Measurements from ENCODE around the gene RAMP2.

RAMP2 gene

GRCh38 chr17:42748202-42748907 lies 12.7 kb upstream of the RAMP2 start:
- no peak for TF ChIP-seq CTCF (IDR thresholded peaks at IDR 0.05; ENCODE audit: poor library complexity, severe bottlenecking)
- Histone ChIP-seq H3K27ac (ENCODE audit: poor library complexity, severe bottlenecking) (no peak overlapping the region), H3K4me1 (ENCODE audit: insufficient read depth, poor library complexity, severe bottlenecking) (peaks cover 4% of the 10 kb centered on the region), H3K9me3 (ENCODE audit: severe bottlenecking) (no peaks in the 10 kb centered on the region), H3K4me3 (ENCODE audit: severe bottlenecking) (no peak overlapping the region), H3K27me3 (ENCODE audit: insufficient read depth, poor library complexity, severe bottlenecking) (no peaks in the 10 kb centered on the region), H3K36me3 (ENCODE audit: low read depth) (no peaks in the 10 kb centered on the region)
- no peak for ATAC-seq (ENCODE audit: low read depth)
- DNase-seq (ENCODE audit: low spot score): no peak

GRCh38 chr17:42748908-42749798 lies 11.9 kb upstream of the RAMP2 start:
- H3K4me3 ChIP-seq (ENCODE audit: severe bottlenecking): no peak overlapping the region
- no peaks in the 10 kb centered on the region for H3K9me3 ChIP-seq (ENCODE audit: severe bottlenecking)
- no peak overlapping the region for H3K27ac ChIP-seq (ENCODE audit: poor library complexity, severe bottlenecking)
- TF ChIP-seq CTCF (IDR thresholded peaks at IDR 0.05; ENCODE audit: poor library complexity, severe bottlenecking): no peak
- no peak for ATAC-seq (ENCODE audit: low read depth)
- H3K4me1 ChIP-seq (ENCODE audit: insufficient read depth, poor library complexity, severe bottlenecking): peaks cover 4% of the 10 kb centered on the region
- no peaks in the 10 kb centered on the region for H3K27me3 ChIP-seq (ENCODE audit: insufficient read depth, poor library complexity, severe bottlenecking)
- H3K36me3 ChIP-seq (ENCODE audit: low read depth): no peaks in the 10 kb centered on the region
- no peak for DNase-seq (ENCODE audit: low spot score)

GRCh38 chr17:42750739-42751344 lies 10.2 kb upstream of the RAMP2 start:
- TF ChIP-seq CTCF (IDR thresholded peaks at IDR 0.05; ENCODE audit: poor library complexity, severe bottlenecking): no peak
- Histone ChIP-seq H3K4me3 (ENCODE audit: severe bottlenecking) (no peak overlapping the region), H3K27ac (ENCODE audit: poor library complexity, severe bottlenecking) (no peak overlapping the region), H3K36me3 (ENCODE audit: low read depth) (no peaks in the 10 kb centered on the region), H3K27me3 (ENCODE audit: insufficient read depth, poor library complexity, severe bottlenecking) (no peaks in the 10 kb centered on the region), H3K4me1 (ENCODE audit: insufficient read depth, poor library complexity, severe bottlenecking) (no peaks in the 10 kb centered on the region), H3K9me3 (ENCODE audit: severe bottlenecking) (no peaks in the 10 kb centered on the region)
- DNase-seq (ENCODE audit: low spot score): no peak
- ATAC-seq (ENCODE audit: low read depth): no peak

- H3K36me3 ChIP-seq (ENCODE audit: low read depth): no peaks in the 10 kb centered on the region
- no peak overlapping the region for H3K27ac ChIP-seq (ENCODE audit: poor library complexity, severe bottlenecking)
- no peak for TF ChIP-seq CTCF (IDR thresholded peaks at IDR 0.05; ENCODE audit: poor library complexity, severe bottlenecking)
- no peak overlapping the region for H3K4me3 ChIP-seq (ENCODE audit: severe bottlenecking)
- H3K4me1 ChIP-seq (ENCODE audit: insufficient read depth, poor library complexity, severe bottlenecking): no peaks in the 10 kb centered on the region
- no peak for ATAC-seq (ENCODE audit: low read depth)
- H3K9me3 ChIP-seq (ENCODE audit: severe bottlenecking): no peaks in the 10 kb centered on the region
- no peak for DNase-seq (ENCODE audit: low spot score)
- H3K27me3 ChIP-seq (ENCODE audit: insufficient read depth, poor library complexity, severe bottlenecking): no peaks in the 10 kb centered on the region
Measured at GRCh38 chr17:42751628-42752027, 9.4 kb upstream of the RAMP2 start.
